ENCODE measurements around the gene ATP11A. TPM values are rescaled to one million over a fixed set of nuclear protein-coding genes. Genes with fewer than 3 reads are reported as not detected.

The ATP11A gene
- total RNA-seq, 1 experiment from 2014 or later = 65.3 TPM

DNA sequence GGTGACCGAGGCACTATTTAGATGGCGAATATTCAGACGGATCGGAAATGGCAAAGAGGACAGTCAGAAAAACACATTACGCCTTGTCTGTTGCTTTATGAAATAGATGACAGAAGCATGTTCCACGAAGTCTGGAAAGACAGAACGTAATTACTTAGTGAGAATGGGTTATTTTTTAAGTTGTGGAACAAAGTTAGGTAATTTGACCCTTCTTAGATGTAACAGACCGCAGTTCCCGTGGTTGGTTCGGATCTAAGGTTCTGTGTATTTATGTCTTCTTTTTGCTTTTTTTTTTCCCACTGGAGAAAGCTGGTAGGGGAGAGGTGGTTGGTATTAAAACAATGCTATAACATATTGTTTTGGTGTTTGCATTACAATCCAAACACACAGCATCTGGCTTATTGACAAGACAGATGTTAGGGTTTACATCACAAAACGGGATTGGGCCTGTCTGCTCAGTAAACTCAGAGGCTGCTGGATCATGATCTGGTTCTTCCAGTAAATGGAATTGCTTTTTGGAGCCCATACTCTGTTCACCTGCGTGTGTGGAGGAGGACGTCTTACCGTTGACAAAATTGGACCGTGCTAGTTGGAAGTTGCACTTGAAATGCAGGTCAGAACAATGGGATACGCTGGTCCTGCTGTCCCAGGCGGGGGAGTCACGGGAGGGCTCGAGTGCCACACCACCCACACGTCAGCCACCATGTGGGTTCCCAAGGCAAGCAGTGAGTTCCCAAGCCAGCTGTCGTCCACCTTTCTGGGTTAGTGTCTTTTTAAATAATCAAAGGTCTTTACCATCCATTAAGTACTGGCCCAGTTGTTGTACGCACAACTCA lies 13.8 kb downstream of the ATP11A start:
- H3T11ph ChIP-seq (ENCODE audit: low read length) = no peak overlapping the region
- no peak overlapping the region for H2AFZ ChIP-seq (ENCODE audit: low read length)
- H3K4me2 ChIP-seq (ENCODE audit: insufficient read depth, insufficient read length, low read length) = no peak overlapping the region
- H3K4me1 ChIP-seq (ENCODE audit: insufficient read depth, low read length) = peaks cover 17% of the 10 kb centered on the region
- no CpG with 5 or more reads among the region's 22 CpGs for WGBS (ENCODE audit: extremely low coverage, insufficient read length, low lambda C conversion rate)
- H4K8ac ChIP-seq (replicated peaks; ENCODE audit: insufficient read length, low read depth, low read length) = no peak overlapping the region
- Mint-ChIP-seq H3K36me3 (ENCODE audit: insufficient read depth in 1 of 3, low read depth in 3 of 3) (peaks cover 3 to 19% (median 5%) of the 10 kb centered on the region in 3 experiments), H3K9me3 (no peaks in the 10 kb centered on the region), H3K4me1 (peaks cover 50 to 66% of the 10 kb centered on the region in 2 experiments), H3K4me3 (peak overlapping the region in 1 of 2 experiments; percentile 6; a peak in 1 of 5 replicates), H3K27me3 (ENCODE audit: low read depth) (no peaks in the 10 kb centered on the region; the same call in 1 of the 2 replicates), H3K27ac (peak overlapping the region; percentile 36 to 71 (median 58); a peak in 5 of 7 replicates)
- TF ChIP-seq, protein P1, sequence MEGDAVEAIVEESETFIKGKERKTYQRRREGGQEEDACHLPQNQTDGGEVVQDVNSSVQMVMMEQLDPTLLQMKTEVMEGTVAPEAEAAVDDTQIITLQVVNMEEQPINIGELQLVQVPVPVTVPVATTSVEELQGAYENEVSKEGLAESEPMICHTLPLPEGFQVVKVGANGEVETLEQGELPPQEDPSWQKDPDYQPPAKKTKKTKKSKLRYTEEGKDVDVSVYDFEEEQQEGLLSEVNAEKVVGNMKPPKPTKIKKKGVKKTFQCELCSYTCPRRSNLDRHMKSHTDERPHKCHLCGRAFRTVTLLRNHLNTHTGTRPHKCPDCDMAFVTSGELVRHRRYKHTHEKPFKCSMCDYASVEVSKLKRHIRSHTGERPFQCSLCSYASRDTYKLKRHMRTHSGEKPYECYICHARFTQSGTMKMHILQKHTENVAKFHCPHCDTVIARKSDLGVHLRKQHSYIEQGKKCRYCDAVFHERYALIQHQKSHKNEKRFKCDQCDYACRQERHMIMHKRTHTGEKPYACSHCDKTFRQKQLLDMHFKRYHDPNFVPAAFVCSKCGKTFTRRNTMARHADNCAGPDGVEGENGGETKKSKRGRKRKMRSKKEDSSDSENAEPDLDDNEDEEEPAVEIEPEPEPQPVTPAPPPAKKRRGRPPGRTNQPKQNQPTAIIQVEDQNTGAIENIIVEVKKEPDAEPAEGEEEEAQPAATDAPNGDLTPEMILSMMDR (conservative IDR thresholded peaks at IDR 0.05) = no peak
- no peak overlapping the region for H3K23ac ChIP-seq (ENCODE audit: insufficient read length, low read depth, low read length)
- H3K27me3 ChIP-seq (ENCODE audit: insufficient read depth, low read length) = no peaks in the 10 kb centered on the region
- H2AK5ac ChIP-seq (ENCODE audit: insufficient read length, low read length) = no peak overlapping the region
- no peaks in the 10 kb centered on the region for H4K20me1 ChIP-seq (ENCODE audit: control insufficient read depth, insufficient read depth, insufficient read length)
- no peak overlapping the region for H3K9ac ChIP-seq (ENCODE audit: extremely low read depth, insufficient read length, low read length)
- H3K27ac ChIP-seq (ENCODE audit: insufficient read length, low read depth, low read length) = no peak overlapping the region
- no peak overlapping the region for H4K91ac ChIP-seq (ENCODE audit: insufficient read length, low read depth, low read length)
- no peaks in the 10 kb centered on the region for H3K23me2 ChIP-seq (ENCODE audit: insufficient read length, low read depth, low read length, poor library complexity, severe bottlenecking)
- H3K18ac ChIP-seq (ENCODE audit: insufficient read length, low read depth, low read length) = no peak overlapping the region
- H2BK12ac ChIP-seq (ENCODE audit: insufficient read length, low read depth, low read length) = no peak overlapping the region
- H4K5ac ChIP-seq (ENCODE audit: insufficient read length, low read depth, low read length) = no peak overlapping the region
- DNase-seq = no peak
- no peak overlapping the region for H2BK5ac ChIP-seq (ENCODE audit: insufficient read length, low read length)
- H2BK120ac ChIP-seq (ENCODE audit: low read depth, low read length, poor library complexity, severe bottlenecking) = no peak overlapping the region
- no peak overlapping the region for H3K4ac ChIP-seq (ENCODE audit: low read depth, low read length)
- H3K79me2 ChIP-seq (ENCODE audit: insufficient read depth, low read length) = peaks cover 9% of the 10 kb centered on the region; the same call in 1 of the 2 replicates
- no peaks in the 10 kb centered on the region for H3K9me3 ChIP-seq (ENCODE audit: control insufficient read depth, low read depth, low read length)
- H2BK20ac ChIP-seq (ENCODE audit: low read depth, low read length, poor library complexity, severe bottlenecking) = no peak overlapping the region
- no peak overlapping the region for H3K14ac ChIP-seq (ENCODE audit: insufficient read depth, low read length)
- H2BK15ac ChIP-seq (ENCODE audit: low read depth, low read length) = no peak overlapping the region
- no peak overlapping the region for H3K56ac ChIP-seq (ENCODE audit: insufficient read length, low read depth, low read length)
- H3K79me1 ChIP-seq (ENCODE audit: insufficient read depth, low read depth, low read length, poor library complexity, severe bottlenecking) = no peaks in the 10 kb centered on the region

Data from H9 (cell line).